HG02973 (cell line): Measurements from ENCODE around the gene REEP6.

Experiments used
- ATAC-seq: cut with Tn5 transposase; IDR thresholded peaks from one replicate; pipeline ENCODE4 v1.9.1; 2021; ENCODE audit warnings: moderate library complexity; ENCODE audit not compliant: unreplicated experiment

The REEP6 gene

GRCh38 chr19:1491114-1491848, at the start of gene REEP6:
REEP6 (plus strand) TSS chr19:1491181; CDS start chr19:1491270, 89 bp downstream.
- ATAC-seq: no peak

GRCh38 chr19:1441677-1442438, 49.1 kb upstream of the REEP6 start:
- no peak for ATAC-seq

DNA sequence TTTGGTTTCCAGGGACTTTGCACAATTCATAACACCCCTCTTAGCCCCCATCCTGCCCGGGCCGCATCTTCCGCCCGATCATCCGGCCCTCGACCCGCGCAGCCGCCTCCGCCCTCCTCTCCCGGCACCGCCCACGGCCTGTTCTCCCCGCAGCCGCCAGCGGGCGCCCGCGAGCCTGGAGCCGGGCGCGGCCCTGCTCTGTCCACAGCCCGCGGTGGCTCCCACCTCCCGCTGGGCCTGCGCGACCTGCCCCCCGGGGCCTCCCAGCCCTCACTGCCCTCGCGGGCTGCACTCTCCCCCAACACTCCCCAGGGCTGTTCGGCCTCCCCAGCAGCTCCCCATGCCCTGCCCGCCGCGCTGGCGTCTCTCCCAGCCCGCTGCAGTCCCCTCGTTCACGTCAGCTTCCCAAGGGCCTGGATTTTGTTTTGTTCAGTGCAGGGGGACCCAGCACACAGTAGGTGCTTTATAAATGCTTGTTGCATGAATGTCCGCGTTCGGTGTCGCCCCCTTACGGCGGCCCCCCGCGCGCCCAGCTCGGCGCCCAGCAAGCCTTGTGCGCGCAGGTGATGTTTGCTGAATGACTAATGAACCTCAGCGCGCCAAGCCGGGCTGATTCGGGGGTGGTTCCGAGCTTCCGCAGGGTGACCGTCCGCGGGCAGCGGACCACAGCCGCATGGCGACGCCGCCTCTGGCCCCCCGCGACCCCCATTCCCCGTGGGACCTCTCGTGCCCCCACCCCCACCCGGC, 45.6 kb upstream of the REEP6 start:
- no peak for ATAC-seq

GRCh38 chr19:1445932-1446712, 44.9 kb upstream of the REEP6 start:
- no peak for ATAC-seq

GRCh38 chr19:1446713-1447481, 44.1 kb upstream of the REEP6 start:
- ATAC-seq: no peak

DNA sequence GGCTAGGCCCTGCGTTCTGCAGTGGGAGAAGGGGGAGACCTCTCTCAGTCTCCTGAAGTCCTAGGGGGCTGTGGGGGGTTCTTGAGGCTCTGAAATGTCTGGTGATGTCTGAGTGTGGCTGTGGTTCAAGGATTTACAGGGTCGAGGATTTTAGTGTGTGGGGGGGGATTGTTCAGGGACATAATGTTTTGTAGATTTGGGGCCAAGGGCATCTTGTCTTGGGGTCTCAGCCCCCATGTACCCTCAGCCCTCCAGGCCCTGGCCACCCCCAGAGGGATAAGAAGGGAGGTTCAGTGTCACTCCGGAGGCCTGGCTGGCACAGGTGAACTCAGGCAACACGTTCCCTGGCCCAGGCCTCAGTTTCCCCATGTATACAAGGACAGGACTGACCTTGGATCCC, 43.5 kb upstream of the REEP6 start:
- no peak for ATAC-seq

DNA sequence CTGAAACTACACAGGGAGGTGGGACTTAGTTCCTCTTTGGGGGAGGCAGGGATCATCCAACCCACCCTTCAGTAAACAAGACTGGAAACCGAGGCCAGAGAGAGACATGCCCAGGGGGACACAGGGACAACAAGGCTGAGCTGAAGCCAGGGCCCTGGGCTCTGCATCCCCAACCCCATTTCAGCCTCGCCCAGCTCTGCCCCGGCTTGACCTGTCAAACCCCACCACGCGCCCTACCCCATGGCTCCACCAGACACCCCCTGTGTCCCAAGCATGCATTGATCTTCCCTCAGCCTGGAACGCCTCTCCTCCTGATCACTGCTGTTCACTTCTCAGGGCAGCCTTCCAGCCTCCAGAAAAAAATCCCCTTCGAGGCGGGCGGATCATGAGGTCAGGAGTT, 43.0 kb upstream of the REEP6 start:
- ATAC-seq: no peak

- ATAC-seq: no peak
Observed at GRCh38 chr19:1449467-1450442, 41.2 kb upstream of the REEP6 start, which contains the start of gene APC2. APC2 (plus strand) TSS chr19:1450121; CDS start chr19:1453002, 2,881 bp downstream.

DNA sequence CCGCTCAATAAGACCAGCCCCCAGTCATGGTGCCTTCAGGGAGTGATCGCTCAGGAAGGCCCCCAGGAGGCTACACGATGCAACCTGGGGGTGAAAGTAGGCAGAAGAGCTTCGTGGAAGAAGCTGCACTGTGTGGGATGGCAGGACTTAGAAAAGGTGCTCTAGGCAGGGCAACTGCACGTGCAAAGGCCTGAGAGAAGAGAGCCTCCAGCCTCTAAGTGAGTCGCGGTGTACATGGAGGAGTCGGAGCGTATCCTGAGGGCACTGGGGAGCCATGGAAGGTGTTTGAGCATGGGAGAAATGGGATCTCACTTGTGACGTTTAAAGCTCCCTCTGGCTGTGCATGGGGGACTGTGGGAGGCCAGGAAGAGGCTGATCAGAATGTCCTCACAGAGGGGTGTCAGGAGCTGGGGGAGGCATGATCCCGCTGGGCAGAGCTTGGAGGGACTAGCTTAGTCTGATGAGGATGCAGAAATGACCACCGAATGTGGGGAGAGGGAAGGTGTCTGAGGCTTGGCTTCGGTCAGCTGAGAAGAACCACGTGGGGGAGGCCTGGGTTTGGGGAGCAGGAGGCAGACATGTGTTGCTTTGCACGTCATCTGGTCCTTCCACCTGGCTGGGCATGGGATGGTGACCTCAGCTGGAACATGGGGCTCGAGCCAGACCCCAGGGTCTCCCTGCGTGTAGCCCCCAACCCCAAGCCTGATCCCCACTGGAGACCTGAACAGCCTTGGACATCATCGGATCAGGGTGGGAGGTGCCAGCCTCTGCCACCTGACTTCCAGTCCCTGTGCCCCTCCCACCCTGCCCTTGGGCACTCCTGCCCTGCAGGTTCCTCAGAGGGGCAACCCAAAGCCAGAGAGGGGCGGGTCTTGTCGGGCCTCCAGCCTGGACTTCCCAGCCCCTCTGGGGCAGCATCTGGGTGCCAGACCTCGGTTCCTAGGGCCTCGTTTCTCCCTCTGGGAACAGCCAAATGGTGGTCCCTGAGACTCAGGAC, 39.9 kb upstream of the REEP6 start:
- ATAC-seq: no peak

DNA sequence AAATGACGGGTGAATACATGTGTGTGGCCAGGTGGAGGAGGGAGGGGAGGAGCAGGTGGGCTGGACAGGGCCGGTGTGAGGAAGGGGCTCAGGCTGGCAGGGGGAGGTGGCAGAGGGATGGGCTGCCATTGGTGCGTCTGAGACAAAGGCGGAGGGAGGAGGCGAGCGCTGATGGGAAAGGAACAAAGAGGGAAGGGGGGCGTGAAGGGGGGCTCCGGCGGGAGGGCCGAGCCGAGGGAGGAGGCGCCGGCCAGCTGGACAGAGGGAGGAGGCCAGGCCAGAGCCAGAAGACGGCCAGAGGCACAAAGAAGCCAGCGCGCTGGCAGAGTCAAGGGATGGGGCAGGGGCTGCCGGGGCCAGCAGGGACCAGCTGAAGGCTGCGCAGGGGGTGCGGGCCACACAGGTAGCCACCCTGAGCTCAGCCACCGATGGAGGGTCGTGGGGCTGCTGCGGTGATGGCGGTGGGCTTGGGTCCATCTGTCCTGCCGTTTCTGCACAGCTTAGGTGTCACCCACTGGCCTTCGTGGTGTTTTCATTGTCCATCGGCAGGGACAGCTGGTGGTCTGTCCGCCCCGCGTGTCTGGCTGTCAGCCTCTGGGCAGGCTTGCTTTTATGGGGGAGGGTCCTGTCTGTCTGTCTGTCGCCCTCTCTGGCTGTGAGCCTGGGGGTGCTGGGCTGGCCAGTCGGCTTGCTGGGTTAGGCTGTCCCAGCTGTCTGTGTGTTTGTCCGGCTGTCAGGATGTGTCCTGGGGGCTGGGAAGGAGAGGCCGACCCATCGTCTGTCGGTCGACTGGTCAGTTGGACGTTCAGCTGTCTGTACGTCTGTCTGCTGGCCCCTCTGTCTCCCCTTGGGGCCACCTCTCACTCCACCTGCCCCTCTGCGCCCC, 38.8 kb upstream of the REEP6 start:
- ATAC-seq: no peak

GRCh38 chr19:1452802-1453524, 38.0 kb upstream of the REEP6 start:
- no peak for ATAC-seq

DNA sequence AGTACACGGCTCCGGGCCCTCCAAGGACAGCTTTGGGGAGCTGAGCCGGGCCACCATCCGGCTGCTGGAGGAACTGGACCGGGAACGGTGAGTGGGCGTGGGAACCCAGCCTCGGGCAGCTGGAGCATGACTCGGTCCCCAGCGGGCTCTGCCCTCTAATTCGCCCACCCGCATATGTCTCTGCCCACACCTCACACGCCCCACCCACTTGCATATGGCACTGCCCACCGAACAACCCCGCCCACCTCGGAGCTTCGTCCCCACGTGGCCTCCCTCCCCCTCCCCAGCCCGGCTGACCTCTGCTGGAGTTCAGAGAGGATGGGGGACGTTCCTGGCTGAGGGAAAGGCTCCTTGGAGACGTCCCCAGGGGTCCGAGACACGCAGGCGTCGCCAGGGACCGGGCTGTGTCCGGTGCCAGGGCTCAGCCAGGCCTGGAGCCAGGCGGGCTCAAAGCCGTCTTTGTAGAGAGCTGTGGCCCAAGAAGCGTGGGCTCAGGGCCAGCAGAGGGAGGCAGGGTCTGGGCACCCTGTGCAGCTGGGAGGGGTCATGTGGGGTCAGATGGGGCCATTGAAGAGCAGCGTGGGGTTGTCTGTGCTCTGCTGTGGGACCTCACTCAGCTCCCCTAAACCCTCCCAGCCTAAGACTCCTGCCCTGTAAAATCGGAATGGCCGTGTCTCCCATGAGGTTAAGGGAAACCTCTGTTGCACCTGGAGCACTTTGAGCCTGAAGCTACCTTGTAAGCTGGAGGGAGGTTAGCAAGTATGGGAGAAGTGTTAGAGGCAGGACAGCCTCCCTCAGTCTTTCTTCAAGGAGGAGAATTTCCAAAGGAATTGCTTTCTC, 37.2 kb upstream of the REEP6 start:
- no peak for ATAC-seq

DNA sequence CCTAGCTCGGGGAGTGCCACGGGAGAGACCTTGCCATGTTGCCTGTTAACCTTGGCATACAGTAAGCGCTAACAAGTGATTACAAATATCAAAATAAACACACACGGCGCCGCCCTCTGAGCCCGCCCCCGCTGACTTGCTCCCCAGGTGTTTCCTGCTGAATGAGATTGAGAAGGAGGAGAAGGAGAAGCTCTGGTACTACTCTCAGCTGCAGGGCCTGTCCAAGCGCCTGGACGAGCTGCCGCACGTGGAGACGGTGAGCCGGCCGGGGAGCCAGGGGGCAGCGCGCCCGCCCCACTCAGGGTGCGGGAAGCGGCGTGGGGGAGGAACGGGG, 36.0 kb upstream of the REEP6 start:
- ATAC-seq: no peak

DNA sequence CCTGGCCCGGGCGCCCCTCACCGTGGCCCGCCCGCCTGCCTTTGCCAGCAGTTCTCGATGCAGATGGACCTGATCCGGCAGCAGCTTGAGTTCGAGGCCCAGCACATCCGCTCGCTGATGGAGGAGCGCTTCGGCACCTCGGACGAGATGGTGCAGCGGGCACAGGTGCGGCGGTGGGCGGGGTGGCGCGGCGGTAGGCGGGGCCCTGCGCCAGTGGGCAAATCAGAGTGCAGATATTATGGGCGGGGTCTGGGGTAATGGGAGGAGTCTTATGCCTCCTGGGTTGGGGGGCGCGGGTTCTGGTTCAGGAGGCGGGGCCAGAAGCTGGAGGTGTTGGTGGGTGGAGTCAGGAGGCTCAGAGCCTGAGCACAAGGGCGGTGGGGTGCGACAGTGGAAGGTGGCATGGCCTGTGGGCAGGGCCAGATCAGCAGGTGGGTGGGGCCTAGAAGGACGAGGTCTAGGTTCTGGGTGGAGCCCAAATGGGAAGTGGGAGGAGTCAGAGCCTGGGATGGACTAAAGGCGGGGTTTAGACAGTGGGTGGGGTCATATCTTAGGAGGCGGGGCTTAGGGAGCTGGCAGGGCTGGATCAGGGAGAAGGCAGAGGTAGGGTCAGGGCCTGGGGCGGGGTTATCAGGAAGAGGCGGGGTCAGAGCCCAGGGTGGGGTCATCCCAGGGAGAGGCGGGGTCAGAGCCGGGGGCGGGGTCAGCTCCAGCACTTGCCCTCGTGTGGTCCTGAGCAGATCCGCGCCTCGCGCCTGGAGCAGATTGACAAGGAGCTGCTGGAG, 35.5 kb upstream of the REEP6 start:
- ATAC-seq: no peak
